B cell (primary cell): ENCODE data around the gene CFAP97D2.

Experiments used
- EZH2 ChIP-seq: IDR thresholded peaks from 2 replicates; pipeline ENCODE4 v1.6.1; 2012; ENCODE audit warnings: borderline replicate concordance, low read depth, mild to moderate bottlenecking, moderate library complexity, low read length; ENCODE audit not compliant: insufficient read depth, poor library complexity, severe bottlenecking
- TF ChIP-seq, protein P1 (sequence below): fragments of 200-600 bp; IDR thresholded peaks from one replicate; pipeline ENCODE4 v1.8.0; 2022; ENCODE audit warnings: antibody characterized with exemption, mild to moderate bottlenecking

DNA sequence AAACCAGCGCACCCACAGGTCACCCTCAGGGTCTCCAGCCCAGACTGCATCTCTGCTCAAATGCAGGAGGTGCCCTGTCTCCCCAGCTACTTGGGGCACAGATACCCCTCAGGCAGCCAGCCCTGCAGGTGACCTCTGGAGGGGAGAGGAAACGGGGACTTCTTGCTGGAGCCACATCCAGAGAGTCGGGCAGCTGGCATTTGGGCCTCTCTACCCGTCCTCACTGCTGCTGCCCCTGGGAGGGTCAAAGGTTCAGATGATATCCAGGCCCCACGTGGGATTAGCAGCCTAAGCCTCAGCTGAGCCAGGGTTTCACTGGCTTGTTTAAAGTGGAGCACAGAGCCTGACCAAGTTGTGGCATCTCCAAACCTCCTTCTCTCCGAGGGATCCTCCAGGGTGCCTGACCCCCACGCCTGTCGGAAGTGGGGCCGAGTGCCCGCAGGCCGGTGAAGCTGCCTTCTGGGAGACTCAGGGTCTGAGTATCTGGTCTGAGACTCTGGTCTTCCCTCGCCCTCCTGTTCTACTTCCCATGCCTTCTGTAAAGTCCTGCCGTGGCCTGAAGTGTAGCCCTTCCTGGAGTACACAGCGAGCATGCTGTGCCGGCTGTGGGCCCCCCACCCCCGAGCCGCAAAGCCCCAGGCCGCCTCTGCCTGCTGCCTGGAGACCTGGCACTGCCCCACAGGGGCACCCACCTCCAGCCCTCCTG lies 48.8 kb upstream of the CFAP97D2 start:
- TF ChIP-seq, protein P1, sequence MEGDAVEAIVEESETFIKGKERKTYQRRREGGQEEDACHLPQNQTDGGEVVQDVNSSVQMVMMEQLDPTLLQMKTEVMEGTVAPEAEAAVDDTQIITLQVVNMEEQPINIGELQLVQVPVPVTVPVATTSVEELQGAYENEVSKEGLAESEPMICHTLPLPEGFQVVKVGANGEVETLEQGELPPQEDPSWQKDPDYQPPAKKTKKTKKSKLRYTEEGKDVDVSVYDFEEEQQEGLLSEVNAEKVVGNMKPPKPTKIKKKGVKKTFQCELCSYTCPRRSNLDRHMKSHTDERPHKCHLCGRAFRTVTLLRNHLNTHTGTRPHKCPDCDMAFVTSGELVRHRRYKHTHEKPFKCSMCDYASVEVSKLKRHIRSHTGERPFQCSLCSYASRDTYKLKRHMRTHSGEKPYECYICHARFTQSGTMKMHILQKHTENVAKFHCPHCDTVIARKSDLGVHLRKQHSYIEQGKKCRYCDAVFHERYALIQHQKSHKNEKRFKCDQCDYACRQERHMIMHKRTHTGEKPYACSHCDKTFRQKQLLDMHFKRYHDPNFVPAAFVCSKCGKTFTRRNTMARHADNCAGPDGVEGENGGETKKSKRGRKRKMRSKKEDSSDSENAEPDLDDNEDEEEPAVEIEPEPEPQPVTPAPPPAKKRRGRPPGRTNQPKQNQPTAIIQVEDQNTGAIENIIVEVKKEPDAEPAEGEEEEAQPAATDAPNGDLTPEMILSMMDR = no peak
- TF ChIP-seq EZH2 = no peak
